NCI-H2107 treated with DMSO at 0.1 percent for 48 hours (cell line): ENCODE results near the gene ACSL6.
"Not testable (repeated sequence)": the region's sequence is repeated elsewhere in the genome, so short reads cannot be mapped to it uniquely, and the experiment has no call there.

Source experiments
- DNase-seq: peaks from one replicate; lab custom pipeline; 2025; ENCODE audit not compliant: unreplicated experiment; lab: John Stamatoyannopoulos, UW

ACSL6 gene

DNA sequence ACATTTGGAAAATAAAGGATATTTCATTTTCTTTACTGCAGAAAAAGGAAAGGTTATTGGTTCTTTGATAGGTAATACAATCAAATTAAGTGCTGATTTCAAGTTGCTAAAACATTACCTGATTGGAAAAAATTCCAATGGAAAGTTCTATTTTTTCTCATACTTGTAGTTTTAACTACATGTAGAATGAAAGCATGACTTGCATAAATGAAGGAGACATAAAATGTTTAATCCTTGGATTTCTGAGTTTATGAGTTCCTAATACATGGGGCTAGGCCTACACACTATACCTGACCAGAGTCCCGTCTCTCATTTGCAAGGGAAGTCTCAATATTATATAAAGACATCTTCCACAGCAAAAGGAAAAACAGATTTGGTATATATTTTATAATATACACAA is 60.8 kb downstream of the ACSL6 start:
- no peak for DNase-seq

DNA sequence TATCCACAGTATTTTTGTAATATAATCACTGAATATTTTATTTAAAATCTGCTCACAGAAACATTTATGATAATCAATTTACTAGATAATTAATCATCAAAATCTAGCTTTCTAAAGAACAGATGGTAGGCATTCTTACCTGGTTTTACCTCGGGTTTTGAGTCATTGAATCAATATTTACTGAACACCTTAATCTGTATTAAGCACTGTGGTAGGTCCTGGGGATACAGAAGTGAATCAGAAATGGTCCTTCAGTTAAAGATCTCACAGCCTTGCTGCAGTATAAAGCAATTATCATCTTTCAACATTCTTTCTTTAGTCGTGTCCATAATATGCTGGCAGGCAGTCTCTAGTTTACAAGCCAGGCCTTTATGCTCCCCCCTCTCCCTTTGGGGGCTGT is 64.0 kb downstream of the ACSL6 start:
- DNase-seq: no peak

DNA sequence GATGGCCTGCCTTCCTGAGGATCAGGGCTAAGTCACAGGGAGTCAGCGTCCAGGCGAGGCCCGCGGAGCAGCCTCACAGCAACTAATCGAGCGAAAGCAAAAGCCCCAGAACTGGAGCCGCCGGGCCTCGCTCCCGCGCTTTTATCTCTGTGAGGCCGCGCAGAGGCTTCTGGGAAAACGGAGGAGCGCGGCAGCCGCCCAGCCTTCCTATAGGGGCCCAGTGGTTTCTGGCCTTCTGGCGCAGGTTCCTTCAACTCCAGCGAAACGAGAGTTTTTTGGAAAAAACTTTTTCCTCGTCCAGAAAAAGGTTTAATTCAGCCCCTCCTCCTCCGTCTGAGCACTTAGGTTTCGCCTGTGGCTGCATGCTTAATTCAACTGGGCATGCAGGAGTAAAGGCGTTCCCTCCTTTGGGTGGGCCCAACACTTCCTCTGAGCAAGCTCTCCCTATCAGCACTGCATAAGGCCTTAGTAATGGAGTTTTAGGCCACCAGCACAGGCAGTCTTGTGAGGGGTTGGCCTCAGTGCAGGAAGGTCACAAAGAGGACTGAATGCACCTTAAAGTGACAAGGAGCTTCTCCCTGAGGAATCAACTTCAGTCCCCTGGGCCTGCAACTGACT is 65.8 kb downstream of the ACSL6 start, which contains the start of gene MEIKIN:
Gene MEIKIN, minus strand, starts transcription at position 113 of the 618 bp plus-strand sequence. CDS start 158 bp downstream, outside the sequence.
- DNase-seq: no peak

DNA sequence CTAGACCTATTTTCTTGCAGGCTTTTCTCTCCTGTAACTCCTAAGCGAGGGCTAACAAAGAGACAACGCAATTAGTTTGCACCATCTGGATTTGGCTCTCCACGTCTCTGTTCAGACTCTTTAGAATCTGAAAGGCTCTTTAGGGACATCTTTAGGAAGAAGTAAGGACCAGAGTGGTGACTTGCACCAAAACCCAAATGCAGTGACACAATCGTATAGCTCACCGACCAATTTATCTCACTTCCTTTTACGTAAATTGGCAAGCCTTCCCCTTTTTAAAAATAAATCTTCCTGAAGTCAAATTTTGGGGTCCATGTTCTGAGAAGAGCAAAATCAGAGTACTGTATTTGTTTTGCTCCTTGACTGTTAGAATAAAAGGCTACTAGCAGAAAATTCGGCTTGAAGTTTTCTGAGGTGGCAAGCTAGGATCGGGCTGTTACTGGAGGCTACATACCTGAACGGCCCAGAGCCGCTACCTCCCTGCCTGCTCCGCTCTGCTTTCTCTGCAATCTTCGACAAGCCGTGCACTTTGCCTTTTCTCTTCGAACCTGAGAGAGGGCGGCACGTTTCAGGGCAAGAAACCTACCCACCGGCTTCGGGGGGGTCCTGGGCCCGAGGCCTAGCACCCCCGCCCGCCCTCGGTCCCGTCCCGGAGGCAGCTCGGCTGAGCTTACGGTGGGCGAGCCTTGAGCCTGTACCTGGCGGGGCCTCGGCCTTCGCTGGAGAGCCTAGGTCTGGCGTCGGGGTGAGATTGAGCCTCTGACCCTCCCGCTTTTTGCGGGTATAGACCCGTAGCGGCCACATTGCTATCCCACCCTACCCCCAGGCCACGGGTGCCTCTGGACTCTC is 66.5 kb downstream of the ACSL6 start:
- DNase-seq: no peak

DNA sequence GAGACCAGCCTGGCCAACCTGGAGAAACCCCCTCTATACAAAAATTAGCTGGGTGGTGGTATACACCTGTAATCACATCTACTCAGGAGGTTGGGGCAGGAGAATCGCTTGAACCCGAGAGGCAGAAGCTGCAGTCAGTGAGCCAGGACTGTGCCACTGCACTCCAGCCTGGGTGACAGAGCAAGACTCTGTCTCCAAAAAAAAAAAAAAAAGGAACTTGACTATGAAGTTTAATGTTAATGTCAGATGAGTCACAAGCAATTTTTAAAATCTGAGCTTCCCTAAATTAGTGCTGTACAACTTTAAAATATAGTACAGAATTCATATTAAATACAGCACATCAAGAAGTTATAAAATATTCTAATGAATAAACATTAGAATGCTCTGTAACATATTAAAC is 67.5 kb downstream of the ACSL6 start:
- DNase-seq: no peak

DNA sequence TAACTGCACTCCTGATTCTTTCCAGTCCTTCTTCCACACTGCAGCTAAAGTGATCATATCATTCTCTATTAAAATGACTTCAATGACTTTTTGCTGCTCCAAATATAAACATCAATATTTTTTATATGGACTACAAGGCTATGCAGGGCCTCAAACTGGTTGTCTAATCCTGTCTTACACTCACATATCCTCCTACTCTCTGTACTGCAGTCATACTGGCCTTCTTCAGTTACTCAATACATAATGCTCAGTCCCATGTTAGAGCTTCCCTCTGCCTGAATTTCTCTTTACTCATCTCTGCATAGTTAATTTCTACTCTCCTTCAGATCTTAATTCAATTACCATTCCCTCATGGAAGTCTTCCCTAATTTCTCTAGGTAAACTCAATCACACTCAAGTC is 69.4 kb downstream of the ACSL6 start:
- DNase-seq: no peak

DNA sequence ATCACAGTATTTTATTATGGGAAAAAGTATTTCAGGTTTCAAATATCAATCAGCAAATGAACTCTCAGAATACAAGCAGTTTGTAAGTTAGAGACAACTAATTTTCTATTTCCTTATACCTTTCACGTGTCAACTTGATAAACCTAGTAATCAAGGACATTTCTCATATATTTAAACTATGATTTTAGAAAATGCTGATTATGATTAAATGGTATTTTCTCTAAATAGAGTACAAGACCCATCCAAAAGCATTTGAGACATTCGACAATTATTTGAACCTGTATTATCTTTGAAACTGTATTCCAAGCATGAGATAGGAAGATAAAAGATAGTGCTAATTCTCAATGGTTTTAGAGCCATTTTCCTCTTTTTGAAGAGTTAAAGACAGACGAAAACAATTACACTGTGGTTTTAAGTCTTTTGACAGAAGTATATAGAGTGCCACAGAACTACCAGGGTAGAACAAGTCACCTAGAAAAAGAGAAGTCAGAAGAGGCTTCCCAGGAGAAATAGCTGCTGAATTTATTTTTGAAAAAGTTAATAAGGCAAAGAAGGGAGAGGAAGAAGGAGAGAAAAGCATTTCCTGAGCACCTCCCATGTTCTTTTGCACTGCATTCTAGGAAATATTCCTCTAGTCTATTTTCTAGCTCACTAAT is 71.6 kb downstream of the ACSL6 start:
- DNase-seq: no peak

DNA sequence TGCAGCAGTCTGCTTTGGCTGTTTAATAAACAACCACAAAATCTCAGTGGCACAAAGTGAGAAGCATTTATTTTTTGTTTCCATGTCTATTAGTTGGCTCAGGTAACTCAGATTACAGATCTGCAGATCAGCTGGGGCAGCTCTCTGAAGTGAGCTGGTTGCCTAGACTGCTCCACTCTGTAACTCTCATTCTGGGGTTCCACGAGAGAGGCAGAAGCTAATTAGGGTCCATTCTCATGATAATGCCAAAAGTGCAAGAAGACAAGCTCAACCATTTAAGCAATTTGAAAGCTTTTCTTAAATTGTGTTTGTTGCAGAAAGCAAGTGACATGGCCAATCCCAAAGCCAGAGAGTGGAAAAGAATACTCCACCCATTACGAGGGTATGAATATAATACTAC is 79.2 kb downstream of the ACSL6 start:
- no peak for DNase-seq

DNA sequence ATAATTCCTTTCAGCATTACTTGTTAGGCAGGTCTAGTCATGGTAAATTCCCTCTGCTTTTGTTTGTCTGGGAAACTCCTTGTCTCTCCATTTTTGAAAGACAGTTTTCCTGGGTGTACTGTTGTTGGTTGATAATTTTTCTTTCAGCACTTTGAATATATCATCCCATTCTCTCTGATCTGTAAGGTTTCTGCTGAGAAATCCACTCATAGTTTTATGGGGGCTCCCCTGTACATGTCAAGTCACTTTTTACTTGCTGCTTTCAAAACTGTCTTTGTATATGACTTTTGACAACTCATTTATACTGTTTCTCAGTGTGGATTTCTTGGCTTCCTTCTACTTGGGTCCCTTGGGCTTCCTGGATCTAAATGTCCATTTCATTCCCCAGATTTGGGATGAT is 82.5 kb downstream of the ACSL6 start:
- DNase-seq: no peak

DNA sequence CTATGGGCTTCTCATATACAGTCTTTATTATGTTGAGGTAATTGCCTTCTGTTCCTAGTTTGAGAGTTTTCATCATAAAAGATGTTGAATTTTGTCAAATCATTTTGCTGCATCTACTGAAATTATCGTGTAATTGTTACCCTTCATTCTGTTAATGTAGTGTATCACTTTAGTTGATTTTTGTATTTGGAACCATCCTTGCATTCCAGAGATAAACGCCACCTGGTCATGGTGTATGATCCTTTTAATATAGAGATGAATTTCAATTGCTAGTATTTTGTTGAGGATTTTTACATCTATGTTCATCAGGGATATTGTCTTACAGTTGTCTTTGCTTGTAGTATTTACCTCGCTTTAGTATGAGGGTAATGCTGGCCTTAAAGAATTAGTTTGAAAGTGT is 85.3 kb downstream of the ACSL6 start:
- no peak for DNase-seq

DNA sequence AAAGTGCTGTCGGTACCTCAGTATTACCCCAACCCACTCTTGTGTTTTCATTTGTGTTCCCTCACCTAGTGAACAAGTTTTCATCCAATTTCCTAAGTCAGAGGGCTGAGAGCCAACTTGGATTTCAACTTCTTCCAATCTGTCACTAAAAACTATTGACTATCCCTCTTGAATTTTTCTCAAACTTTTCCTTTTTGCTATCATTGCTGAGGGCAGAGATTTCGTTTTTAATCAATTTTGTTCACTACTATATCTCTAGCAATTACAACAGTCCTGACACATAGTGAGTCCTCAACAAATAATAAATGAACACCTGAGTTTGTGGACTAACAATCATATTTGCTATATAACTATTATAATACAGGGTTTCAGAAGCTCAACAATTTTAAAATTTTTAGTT is 95.0 kb downstream of the ACSL6 start:
- no peak for DNase-seq

DNA sequence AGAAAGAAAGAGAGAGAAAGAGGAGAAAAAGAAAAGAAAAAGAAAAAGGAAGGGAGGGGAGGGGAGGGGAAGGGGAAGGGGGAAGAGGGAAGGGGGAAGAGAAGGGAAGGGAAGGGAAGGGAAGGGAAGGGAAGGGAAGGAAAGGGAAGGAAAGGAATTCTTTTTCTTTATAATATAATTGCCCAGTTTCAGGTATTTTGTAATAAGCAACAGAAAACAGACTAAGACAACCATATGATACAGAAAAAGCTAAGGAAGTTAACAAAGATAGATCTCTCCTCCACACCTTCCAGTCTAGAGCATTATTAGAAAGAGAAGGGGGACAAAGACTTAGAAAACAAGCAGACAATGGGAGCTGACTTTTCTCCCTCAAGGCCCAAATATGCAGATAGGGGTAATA is 97.0 kb downstream of the ACSL6 start:
- DNase-seq: no peak

DNA sequence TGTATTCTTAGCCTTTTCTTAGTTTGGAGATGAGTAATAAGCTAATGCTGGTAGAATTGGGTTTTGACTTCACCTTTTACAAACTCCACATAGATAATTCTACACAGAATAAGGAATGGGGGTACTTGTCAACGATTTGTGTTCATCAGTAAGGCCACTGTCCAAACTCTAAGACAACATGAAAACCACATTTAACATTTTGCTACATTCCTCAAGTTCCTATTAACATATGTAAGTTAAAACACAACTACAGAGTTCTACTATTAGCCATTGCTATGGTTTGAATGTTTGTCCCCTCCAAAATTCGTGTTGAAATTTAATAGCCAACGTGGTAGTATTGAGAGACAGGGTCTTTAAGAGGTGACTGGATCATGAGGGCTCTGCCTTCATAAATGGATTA is 97.9 kb downstream of the ACSL6 start:
- no peak for DNase-seq

DNA sequence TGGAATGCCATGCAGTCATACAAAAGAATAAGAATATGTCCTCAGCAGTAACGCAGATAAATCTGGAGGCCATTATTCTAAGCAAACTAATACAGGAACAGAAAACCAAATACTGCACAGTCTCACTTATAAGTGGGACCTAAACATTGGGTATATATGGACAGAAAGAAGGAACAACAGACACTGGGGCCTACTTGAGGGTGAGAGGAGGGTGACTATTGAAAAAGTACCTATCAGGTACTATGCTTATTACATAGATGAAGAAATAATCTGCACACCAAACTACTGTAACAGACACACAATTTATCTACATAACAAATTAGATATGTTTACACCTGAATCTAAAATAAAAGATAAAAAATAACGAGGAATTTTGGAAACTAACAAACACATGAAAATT is 104.8 kb downstream of the ACSL6 start:
- no peak for DNase-seq

DNA sequence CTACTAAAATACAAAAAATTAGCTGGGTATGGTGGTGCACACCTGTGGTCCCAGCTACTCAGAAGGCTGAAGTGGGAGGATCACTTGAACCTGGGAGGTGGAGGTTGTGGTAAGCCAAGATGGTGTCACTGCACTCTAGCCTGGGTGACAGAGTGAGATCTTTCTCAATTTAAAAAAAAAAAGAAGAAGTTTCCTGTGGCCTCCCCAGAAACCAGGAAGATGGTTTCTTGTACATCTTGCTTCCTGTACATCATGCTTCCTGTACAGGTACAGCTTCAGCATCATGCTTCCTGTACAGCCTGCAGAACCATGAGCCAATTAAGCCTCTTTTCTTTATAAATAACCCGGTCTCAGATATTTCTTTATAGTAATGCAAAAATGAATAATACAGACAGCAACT is 109.2 kb downstream of the ACSL6 start:
- DNase-seq: not testable (repeated sequence)
